ENCODE data around the gene SREBF2. TPM values are rescaled to one million over a fixed set of nuclear protein-coding genes. Genes with fewer than 3 reads are reported as not detected.
A peak's percentile ranks its signal among the peaks of the same experiment; 100 is the strongest.

SREBF2 gene
- total and polyA plus RNA-seq, 2 of the 13 experiments (the other 11 are each of a cell fraction or from before 2014, with no cell fraction given), result 53.8 to 72.6 TPM

GRCh38 chr22:41799486-41800347 lies 33.2 kb upstream of the SREBF2 start (continued):
- TF ChIP-seq AHDC1 (CRISPR knock-in tag; IDR thresholded peaks at IDR 0.05; ENCODE audit: borderline replicate concordance), result no peak
- no peak; the same call in 1 of the 2 replicates for TF ChIP-seq PRDM10 (CRISPR knock-in tag; IDR thresholded peaks at IDR 0.05; ENCODE audit: low read depth)
- no peak for TF ChIP-seq HNF1A (IDR thresholded peaks at IDR 0.05; ENCODE audit: low read depth)
- TF ChIP-seq HNF1A (CRISPR knock-in tag; IDR thresholded peaks at IDR 0.05; ENCODE audit: borderline replicate concordance), result no peak
- TF ChIP-seq MTA1 (CRISPR knock-in tag; IDR thresholded peaks at IDR 0.05; ENCODE audit: borderline replicate concordance), result peak; percentile 44; the same call in 1 of the 2 replicates
- no peak; the same call in 1 of the 2 replicates for TF ChIP-seq ZNF510 (CRISPR knock-in tag; IDR thresholded peaks at IDR 0.05; ENCODE audit: low read depth)
- TF ChIP-seq CENPBD1 (CRISPR knock-in tag; IDR thresholded peaks at IDR 0.05; ENCODE audit: borderline replicate concordance, low read depth), result no peak
- 0 out of 2 replicates have a peak, but pooled peaks have one; percentile 23 for TF ChIP-seq SKIL (CRISPR knock-in tag; IDR thresholded peaks at IDR 0.05; ENCODE audit: borderline replicate concordance)
- no peak for TF ChIP-seq ATF1 (CRISPR knock-in tag; IDR thresholded peaks at IDR 0.05)
- TF ChIP-seq MTA3 (CRISPR knock-in tag; IDR thresholded peaks at IDR 0.05), result no peak

Measured in HepG2 (cell line).